GM12873 (cell line): ENCODE results near the gene UNK.

ENCODE experiments used
- TF ChIP-seq, protein P1 (sequence below): IDR thresholded peaks from 2 replicates; pipeline ENCODE4 v1.5.1; 2012; ENCODE audit warnings: low read depth, mild to moderate bottlenecking, moderate library complexity, low read length, control low read depth; ENCODE audit not compliant: insufficient read depth; ENCODE audit errors: missing control alignments

UNK gene

DNA sequence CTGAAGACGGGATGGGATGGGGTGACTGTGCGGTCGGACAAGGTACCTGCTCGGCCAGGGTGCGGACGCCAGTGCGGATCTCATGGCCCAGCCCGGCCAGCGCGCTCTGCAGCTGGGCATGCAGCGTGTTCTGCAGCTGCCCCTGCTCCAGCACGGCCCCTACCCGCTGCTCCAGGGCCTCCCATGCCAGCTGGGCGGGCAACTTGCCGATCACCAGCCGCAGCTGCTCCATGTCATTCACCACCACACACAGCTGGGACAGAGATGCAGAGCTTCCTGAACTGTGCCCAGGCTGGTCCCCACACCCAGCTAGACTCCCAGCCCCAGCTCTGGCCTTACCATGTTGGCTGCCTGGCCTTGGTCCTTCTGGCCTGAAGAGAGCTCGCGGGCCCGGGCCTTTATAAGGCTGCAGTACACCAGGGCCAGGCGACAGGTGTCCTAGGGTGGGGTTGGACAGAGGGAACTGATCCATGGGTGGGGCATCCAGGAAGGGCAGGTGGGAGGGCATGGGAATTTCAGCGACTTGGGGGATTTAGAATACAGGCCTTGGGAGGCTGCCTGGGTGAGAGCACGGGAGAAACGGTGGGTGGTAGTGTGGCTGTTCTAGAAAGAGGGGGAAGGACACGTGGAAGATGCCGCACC, 49.8 kb downstream of the UNK start:
- TF ChIP-seq, protein P1, sequence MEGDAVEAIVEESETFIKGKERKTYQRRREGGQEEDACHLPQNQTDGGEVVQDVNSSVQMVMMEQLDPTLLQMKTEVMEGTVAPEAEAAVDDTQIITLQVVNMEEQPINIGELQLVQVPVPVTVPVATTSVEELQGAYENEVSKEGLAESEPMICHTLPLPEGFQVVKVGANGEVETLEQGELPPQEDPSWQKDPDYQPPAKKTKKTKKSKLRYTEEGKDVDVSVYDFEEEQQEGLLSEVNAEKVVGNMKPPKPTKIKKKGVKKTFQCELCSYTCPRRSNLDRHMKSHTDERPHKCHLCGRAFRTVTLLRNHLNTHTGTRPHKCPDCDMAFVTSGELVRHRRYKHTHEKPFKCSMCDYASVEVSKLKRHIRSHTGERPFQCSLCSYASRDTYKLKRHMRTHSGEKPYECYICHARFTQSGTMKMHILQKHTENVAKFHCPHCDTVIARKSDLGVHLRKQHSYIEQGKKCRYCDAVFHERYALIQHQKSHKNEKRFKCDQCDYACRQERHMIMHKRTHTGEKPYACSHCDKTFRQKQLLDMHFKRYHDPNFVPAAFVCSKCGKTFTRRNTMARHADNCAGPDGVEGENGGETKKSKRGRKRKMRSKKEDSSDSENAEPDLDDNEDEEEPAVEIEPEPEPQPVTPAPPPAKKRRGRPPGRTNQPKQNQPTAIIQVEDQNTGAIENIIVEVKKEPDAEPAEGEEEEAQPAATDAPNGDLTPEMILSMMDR, result no peak

DNA sequence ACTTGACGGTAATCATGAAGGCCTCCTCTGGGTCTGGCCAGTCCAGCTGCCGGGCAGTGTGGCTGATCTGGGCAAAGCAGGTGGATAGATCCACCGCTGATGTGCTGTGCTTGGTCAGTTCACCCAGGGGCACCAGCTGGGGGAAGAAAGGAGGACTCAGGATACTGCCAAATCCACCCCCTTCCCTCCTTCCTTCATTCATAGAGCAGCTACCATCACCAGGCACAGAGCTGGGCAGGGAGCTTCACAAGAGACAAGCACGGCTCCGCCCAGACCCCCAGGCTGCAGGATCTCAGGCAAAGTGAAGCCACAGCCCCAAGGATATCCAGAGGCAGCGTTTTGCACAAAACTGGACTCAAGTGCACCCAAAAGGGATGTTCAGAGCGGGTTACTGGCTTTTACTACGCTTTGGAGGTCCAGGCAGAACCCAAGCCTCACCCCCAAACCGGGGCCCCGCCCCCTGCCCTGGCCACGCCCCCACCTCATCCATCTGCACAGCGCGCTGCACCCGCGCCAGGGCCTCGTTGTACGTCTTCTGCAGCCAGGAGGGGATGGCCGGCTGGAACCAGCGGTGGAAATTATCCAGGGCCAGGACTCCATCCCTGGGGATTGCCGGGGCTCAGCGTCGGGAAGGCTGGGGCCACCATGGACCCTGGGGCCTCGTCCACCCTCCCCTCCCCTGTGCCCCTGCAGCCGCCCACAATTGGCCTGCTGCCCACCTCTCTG, 50.5 kb downstream of the UNK start:
- TF ChIP-seq, protein P1, result no peak

DNA sequence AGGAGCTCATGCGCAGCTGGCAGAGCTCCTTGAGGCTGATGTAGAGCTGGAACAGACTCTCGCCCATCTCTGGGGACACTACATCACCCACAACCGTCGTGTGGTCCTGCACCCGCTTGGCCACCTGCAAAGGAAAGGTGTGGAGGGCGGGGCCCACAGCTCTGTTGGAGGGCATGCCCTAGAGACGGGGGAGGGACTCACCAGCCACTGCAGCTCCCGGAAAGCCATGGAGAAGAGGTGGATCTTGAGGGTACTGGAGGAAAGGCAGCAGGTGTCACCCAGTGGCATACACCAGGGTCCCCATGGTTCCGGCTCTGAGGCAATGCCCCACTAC, 51.0 kb downstream of the UNK start:
- TF ChIP-seq, protein P1, result no peak

DNA sequence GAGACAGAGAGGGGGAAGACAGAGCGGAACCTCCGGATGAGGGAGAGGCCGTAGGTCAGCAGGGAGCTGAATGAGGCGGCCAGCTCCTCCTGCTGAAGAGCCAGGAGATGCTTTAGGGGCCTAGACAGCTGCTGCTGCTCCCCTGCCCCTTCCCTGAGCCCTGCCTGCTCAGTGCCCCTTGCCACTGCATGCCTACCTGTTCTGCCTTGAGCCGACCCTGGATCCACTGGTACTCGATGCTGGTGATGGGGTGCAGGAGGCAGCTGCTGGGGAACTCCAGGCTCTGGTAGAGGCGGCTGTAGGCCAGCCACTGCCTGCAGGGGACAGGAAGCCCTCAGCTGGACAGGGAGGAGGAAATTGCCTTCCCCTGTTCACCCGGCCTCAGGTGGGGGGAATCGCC, 52.0 kb downstream of the UNK start:
- TF ChIP-seq, protein P1, result no peak

DNA sequence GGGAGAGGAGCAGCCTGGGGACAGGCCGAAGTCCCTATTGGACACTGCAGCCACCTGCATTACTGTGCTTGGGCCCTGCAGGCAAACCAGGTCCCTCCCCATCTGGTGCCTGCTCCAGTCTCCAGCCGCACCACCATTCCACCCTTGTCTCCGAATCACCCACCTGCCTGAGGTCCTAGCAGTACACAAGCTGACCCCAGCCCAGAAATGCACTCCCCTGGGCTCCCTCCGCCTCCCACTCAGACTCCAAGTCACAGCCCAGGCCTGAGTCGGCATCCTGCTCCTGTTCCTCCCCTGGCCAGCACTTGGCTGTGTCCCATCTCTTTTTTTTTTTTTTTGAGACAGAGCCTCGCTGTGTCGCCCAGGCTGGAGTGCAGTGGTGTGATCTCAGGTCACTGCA, 53.3 kb downstream of the UNK start:
- TF ChIP-seq, protein P1, result no peak

DNA sequence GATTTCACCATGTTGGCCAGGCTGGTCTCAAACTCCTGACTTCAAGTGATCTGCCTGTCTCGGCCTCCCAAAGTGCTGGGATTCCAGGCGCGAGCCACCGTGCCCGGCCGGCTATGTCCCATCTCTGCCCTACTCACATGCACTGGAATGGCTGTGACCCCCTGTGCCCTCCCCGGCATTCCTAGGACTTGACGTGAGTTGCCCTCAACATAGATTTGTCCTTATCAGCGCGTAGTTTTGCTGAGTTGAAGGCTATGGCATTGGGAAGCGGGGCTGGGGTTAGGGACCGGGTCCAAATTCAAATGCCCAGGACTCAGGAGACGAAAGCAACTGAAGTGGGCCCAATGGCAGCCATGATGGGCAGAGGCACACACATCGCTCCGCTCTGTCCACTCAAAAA, 53.8 kb downstream of the UNK start:
- TF ChIP-seq, protein P1, result no peak

DNA sequence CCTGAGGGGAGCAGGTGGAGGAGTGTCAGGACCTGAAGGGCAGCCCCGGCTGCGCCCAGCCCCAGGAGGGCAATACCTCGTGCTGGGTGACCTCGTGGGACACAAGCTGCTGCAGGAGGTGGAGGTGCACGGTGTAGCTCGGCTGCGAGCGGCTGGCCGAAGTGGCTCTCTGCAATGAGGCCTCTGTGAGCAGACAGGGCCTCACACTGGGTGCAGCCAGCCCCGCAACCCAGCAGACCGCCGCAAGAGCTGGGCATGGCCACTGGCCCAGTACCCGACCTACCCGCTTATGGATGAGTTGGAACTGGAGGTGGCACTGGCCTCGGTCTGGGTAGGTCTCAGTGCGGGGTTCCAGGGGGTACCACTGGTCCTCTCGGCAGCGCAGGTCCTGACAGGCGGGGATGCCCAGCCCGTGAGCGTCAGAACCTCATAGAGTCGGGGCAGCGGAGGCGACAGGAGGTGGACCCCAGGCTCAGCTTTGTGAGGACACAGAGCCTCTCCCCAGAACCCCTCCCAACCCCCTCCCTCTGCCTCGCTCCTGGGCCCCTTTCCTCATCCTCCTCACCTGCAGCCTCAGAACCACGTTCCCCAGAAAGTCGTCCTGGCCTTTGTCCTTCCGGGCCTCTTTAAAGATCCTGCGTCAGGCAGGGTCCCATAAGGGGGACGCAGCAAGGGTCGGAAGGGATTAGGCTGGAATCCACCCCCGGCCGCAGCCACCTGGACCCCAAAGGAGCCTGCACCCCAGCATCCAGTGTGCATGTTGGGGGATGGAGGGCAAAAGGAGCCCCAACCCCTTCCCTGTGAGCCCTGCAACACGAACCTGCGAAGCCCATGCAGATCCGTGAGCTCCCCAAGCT, 55.6 kb downstream of the UNK start:
- TF ChIP-seq, protein P1, result no peak
